IPS-NIHi7 (cell line): Measurements from ENCODE around the gene UBE2K.
"Not testable (repeated sequence)": the region's sequence is repeated elsewhere in the genome, so short reads cannot be mapped to it uniquely, and the experiment has no call there.

Experiments
- DNase-seq: peaks from one replicate; pipeline ENCODE4 v3.0.0; 2012; ENCODE audit warnings: mixed read lengths; ENCODE audit errors: extremely low spot score

Gene UBE2K

DNA sequence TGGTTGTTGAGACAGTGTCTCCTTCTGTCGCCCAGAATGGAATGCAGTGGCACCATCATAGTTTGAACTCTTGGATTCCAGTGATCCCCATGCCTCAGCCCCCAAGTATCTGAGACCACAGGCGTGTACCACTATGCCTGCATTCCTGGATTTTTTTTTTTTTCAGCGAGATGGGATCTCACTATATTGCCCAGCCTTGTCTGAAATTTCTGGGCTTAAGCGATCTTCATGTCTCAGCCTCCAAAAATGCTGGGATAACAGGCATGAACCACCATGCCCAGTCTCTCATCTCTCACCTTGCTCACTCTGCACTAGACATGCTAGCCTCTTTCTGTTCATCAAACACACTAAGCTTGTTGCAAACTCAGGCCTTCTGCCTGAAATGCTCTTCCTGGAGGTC, 104.1 kb downstream of the UBE2K start:
- DNase-seq: no peak

DNA sequence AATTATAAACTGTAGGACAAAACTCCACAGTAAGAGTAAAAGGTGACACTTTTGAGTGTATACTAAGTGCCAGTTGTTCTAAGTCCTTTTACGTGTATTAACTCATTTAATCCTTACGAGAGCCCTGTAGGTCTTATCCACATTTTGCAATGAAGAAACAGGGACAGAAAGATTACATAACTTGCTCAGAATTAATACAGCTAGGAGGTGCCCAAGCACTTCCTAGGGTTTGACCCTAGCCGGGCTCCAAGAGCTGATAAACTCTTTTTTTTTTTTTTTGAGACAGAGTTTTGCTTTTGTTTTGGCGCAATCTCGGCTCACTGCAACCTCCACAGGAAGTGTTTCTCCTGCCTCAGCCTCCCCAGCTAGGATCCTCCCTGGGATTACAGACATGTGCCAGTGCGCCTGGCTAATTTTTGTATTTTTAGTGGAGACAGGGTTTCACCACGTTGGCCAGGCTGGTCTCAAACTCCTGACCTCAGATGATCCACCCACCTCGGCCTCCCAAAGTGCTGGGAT, 110.4 kb downstream of the UBE2K start:
- DNase-seq: no peak

DNA sequence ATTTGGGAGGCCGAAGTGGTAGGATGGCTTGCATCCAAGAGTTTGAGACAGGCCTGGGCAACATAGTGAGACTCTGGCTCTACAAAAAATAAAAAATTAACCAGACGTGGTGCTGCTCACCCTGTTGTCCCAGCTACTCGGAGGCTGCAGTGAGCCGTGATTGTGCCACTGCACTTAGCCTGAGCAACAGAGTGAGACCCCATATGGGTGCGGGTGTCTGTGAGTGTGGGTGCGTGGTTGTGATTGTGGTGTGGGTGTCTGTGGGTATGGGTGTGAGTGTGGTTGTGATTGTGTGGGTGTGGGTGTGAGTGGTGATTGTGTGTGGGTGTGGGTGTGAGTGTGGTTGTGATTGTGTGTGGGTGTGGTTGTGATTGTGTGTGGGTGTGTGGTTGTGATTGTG, 114.6 kb downstream of the UBE2K start:
- DNase-seq: no peak

DNA sequence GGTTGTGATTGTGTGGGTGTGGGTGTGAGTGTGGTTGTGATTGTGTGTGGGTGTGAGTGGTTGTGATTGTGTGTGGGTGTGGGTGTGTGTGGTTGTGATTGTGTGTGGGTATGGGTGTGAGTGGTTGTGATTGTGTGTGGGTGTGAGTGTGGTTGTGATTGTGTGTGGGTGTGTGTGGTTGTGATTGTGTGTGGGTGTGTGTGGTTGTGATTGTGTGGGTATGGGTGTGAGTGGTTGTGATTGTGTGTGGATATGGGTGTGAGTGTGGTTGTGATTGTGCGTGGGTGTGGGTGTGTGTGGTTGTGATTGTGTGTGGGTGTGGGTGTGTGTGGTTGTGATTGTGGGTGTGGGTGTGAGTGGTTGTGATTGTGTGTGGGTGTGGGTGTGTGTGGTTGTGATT, 115.1 kb downstream of the UBE2K start:
- not testable (repeated sequence) for DNase-seq

DNA sequence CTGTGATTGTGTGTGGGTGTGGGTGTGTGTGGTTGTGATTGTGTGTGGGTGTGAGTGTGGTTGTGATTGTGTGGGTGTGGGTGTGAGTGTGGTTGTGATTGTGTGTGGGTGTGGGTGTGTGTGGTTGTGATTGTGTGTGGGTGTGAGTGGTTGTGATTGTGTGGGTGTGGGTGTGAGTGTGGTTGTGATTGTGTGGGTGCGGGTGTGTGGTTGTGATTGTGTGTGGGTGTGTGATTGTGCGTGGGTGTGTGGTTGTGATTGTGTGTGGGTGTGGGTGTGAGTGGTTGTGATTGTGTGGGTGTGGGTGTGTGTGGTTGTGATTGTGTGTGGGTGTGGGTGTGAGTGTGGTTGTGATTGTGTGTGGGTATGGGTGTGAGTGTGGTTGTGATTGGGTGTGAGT, 115.8 kb downstream of the UBE2K start:
- not testable (repeated sequence) for DNase-seq

DNA sequence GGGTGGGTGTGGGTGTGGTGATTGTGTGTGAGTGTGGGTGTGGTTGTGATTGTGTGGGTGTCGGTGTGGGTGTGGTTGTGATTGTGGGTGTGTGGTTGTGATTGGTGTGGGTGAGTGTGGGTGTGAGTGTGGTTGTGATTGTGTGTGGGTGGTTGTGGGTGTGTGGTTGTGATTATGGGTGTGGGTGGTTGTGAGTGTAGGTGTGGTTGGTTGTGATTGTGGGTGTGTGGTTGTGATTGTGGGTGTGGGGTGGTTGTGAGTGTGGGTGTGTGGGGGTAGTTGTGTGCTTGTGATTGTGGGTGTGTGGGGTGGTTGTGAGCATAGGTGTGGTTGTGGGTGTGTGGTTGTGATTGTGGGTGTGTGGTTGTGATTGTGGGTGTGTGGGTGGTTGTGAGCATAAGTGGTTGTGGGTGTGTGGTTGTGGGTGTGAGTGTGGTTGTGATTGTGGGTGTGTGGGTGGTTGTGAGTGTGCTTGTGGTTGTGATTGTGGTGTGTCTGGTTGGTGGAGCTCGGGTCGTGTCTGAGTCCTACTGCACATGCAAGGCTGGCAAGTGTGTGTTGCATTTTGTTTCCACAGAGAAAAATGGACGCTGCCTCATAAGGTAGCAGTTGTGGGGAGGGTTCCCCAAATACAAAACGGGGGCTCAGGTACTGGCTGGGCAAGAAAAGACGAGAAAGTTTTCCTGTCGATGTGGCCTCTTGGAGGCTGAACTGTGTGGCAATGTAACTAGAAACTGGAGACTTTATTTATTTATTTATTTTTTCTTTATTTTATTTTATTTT, 116.7 kb downstream of the UBE2K start:
- DNase-seq: no peak

DNA sequence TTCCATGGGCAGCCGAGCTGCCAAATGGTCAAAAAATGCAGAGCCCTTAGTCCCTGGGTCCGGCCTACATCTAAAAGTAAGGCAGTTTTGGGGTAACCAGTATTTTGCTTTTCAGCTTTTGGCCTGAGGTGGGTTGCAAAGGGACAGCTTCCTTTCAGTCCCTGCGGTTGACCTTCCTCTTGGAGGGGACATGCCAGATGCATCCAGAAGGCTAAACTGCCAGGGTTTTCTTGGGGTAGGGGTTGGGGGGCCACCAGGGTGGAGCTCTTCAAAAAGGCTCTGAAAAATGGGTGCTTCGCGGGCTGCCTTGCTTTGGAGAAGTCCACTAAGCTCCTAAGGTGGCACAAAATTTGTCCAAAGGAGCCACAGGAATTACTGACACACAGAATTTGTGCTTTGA, 120.7 kb downstream of the UBE2K start:
- no peak for DNase-seq

DNA sequence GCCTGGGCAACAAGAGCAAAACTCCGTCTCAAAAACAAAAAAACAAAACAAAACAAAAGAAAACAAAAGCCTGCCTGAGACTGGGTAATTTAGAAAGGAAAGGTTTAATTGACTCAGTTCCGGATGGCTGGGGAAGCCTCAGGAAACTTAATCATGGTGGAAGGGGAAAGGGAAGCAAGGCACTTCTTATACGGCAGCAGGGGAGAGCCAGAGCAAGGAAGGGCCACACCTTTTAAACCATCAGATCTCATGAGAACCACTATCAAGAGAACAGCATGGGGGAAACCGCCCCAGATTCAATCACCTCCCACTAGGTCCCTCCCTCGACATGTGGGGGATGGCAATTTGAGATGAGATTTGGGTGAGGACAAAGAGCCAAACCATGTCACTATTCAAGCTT, 122.2 kb downstream of the UBE2K start:
- no peak for DNase-seq

DNA sequence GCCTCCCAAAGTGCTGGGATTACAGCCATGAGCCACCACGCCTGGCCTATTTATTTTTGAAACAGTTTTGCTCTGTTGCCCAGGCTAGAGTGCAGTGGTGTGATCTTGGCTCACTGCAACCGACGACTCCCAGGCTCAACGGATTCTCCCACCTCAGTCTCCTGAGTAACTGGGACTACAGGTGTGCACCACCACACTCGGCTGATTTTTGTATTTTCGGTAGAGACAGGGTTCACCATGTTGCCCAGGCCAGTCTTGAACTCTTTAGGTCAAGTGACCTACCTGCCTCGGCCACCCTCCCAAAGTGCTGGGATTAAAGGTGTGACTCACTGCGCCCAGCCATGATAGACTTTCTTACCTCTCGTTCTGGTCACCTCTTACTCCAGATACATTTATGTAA, 124.0 kb downstream of the UBE2K start:
- no peak for DNase-seq

DNA sequence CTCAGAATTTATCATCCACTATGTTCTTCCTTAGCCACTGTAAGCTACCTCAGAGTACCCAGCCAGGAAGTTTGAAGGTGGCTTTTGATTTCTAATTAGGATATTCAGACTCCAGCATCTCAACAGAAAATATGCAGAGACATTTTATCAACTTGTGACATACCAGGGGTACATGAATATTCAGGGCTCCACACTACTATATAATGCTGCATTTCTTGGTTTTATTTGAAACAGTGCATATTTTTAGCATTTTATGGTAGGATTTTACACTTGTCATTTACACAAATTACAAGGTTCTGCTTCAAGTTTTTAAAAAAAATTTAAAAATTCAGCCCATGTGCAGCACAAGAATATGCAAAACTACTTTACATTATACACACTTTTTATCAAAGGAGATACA, 124.7 kb downstream of the UBE2K start:
- DNase-seq: no peak

DNA sequence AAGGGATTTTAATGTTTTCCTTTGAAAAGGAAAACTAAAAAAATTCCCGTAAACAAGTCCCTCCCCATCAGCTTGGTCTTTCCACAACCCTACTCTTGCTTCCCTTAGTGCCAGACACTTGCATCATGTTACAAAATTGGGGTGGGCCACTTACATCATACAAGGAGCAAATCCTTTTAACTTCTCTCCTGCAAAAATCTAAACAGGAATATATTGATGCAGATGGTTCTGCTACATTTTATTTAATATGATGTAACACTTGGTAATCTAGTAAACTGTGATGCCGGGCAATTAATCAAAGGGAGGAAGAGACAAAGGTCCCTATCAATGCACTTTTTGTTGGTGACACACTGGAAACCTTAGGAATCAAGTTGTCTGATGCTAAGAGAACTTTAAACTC, 125.3 kb downstream of the UBE2K start:
- DNase-seq: no peak

DNA sequence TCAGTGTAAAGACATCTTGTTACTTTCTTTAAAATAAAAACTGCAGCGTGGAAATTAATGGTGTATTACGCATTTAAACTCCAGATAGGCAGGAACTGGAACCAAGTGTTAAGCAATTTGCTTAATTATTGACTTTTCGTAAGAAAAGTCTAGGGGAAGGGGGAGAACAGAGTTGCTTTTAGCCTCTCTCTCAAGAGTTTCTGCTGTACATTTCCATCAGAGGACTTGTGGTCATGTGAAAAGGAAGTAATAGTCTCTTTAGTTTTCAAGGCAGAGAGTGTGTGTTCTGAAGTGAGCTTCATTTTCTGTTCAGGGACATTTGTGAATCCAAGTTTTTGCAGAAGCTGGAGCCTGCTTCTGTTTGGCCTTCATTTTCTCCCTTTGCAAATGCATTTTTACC, 127.2 kb downstream of the UBE2K start:
- no peak for DNase-seq

DNA sequence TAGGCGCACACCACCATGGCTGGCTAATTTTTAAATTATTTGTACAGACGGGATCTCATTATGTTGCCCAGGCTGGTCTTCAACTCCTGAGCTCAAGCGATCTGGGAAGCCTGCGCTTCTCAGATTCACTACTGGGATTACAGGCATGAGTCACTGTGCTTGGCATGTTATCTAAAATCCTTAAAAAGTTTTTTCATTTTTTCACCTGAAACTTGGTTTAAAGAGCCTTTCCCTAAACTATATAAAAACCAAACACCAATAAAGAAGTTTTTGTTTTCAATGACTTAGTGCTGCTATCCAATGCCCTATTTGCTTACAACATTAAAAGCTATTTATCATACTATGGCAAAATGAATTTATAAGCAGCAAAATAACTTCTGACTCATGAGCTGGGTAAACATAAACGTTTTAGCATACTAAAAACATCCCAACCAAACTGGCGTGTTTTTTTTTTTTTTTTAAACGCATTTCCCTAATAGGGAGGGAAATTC, 127.8 kb downstream of the UBE2K start:
- DNase-seq: no peak
